ENCODE data around the gene GPR151. TPM values are rescaled to one million over a fixed set of nuclear protein-coding genes. Genes with fewer than 3 reads are reported as not detected.

Gene GPR151
- total RNA-seq, 2 donors from 2014 or later, result not detected

DNA sequence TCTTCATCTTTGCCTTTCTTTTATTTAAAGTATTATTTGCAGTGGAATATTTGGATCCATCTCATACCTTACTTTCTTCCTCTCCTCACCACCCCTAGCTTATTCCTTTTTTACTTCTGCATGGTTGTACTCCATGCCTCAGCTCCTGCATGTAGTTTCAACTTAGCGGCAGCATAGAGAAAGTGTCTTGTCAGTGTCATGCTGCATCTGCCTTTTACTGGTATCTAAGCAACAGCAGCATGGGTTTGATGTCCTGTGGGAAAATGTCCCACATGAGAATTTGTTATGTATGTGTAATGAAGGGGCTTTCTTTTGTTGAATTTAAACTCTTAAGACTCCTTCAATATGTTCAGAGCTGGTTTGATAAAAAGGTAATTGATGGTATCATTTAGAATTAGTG is 48.2 kb downstream of the GPR151 start:
- peaks cover 5% of the 10 kb centered on the region for H3K4me1 ChIP-seq
- no peaks in the 10 kb centered on the region for H3K27me3 ChIP-seq
- no peaks in the 10 kb centered on the region for H3K9me3 ChIP-seq
- H3K36me3 ChIP-seq, result peaks cover 9% of the 10 kb centered on the region
- intact Hi-C loops (cut with DNase I), result no loop called here
- no peak overlapping the region for H3K4me3 ChIP-seq
- no peak for DNase-seq
- H3K27ac ChIP-seq, result no peak overlapping the region
- TF ChIP-seq, protein P1, sequence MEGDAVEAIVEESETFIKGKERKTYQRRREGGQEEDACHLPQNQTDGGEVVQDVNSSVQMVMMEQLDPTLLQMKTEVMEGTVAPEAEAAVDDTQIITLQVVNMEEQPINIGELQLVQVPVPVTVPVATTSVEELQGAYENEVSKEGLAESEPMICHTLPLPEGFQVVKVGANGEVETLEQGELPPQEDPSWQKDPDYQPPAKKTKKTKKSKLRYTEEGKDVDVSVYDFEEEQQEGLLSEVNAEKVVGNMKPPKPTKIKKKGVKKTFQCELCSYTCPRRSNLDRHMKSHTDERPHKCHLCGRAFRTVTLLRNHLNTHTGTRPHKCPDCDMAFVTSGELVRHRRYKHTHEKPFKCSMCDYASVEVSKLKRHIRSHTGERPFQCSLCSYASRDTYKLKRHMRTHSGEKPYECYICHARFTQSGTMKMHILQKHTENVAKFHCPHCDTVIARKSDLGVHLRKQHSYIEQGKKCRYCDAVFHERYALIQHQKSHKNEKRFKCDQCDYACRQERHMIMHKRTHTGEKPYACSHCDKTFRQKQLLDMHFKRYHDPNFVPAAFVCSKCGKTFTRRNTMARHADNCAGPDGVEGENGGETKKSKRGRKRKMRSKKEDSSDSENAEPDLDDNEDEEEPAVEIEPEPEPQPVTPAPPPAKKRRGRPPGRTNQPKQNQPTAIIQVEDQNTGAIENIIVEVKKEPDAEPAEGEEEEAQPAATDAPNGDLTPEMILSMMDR (IDR thresholded peaks at IDR 0.05), result no peak
- no peak overlapping the region for H3K9ac ChIP-seq (ENCODE audit: low read depth in 2 of 2, low read length in 2 of 2)

DNA sequence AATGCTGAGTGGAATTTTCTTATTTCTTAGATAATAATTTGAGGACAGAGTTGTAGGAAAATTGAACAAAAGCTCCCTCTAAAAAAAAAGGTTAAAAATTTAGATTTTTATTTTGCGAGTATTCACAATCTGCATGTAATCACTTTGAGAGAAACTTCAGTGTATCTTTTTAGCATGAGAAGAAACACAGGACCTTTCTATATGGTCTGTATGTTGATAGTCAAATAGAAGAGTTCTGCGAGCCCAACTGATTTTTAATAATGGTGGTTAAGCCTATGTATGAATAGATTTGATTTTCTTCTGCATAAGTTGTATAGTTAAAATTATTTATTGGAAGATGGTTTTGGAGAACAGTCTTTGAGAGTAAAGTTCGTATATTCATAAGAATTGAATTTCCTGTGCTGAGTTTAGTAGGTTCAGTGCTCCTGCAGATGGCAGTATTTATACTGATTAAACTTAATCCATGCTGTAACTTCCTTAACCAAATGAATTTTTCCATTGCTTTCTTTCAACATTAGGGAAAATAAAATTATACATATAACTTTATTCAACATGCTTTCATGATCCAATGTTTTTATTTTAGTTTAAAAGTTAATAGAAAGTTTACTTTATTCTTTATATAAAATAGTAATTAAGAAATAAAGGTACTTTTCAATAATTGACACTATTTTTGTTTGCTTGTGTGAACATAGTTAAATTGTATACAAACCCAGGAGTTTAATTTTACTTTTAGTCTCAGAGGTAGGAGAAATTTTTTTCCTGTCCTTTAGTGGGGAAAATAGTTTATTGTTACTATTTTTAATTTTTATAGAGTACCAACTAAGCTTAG is 49.3 kb downstream of the GPR151 start:
- intact Hi-C loops (cut with DNase I), result no loop called here
- peaks cover 9% of the 10 kb centered on the region for H3K36me3 ChIP-seq
- no peaks in the 10 kb centered on the region for H3K27me3 ChIP-seq
- H3K9me3 ChIP-seq, result no peaks in the 10 kb centered on the region
- no peak overlapping the region for H3K9ac ChIP-seq (ENCODE audit: low read depth in 2 of 2, low read length in 2 of 2)
- DNase-seq, result no peak
- peaks cover 7% of the 10 kb centered on the region for H3K4me1 ChIP-seq
- no peak overlapping the region for H3K4me3 ChIP-seq
- TF ChIP-seq, protein P1 (IDR thresholded peaks at IDR 0.05), result peak; percentile 28
- H3K27ac ChIP-seq, result no peak overlapping the region

DNA sequence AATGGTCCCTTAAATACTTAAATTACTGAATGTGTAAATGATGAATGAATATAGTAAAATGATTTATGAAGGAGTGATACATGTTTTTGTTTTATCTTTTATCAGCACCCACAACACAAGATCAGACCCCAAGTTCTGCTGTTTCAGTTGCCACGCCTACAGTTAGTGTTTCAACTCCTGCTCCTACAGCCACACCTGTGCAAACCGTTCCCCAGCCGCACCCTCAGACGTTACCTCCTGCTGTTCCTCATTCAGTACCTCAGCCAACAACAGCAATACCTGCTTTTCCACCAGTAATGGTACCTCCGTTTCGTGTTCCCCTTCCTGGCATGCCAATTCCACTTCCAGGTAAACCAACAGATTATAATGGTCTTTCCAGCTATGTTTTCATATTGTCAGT is 52.5 kb downstream of the GPR151 start:
- TF ChIP-seq, protein P1 (IDR thresholded peaks at IDR 0.05), result no peak
- peak; percentile 79 for DNase-seq
- H3K4me1 ChIP-seq, result peaks cover 7% of the 10 kb centered on the region
- no peaks in the 10 kb centered on the region for H3K9me3 ChIP-seq
- H3K27me3 ChIP-seq, result no peaks in the 10 kb centered on the region
- H3K36me3 ChIP-seq, result no peaks in the 10 kb centered on the region
- no peak overlapping the region for H3K9ac ChIP-seq (ENCODE audit: low read depth in 2 of 2, low read length in 2 of 2)
- H3K4me3 ChIP-seq, result no peak overlapping the region
- intact Hi-C loops (cut with DNase I), result no loop called here
- H3K27ac ChIP-seq, result peak overlapping the region; percentile 4

Other genes starting within 250 kb of the GPR151 start
- not detected for gene POU4F3, start 177.4 kb downstream of the GPR151 start, total RNA-seq
- gene TCERG1, start 68.9 kb downstream of the GPR151 start, total RNA-seq, result 10 to 100 TPM; 54.0 to 61.7 TPM